Measurements from ENCODE around the gene TFEC. TPM values are rescaled to one million over a fixed set of nuclear protein-coding genes. Genes with fewer than 3 reads are reported as not detected.

The TFEC gene
- total RNA-seq, 1 experiment from 2014 or later = 0.12 TPM

DNA sequence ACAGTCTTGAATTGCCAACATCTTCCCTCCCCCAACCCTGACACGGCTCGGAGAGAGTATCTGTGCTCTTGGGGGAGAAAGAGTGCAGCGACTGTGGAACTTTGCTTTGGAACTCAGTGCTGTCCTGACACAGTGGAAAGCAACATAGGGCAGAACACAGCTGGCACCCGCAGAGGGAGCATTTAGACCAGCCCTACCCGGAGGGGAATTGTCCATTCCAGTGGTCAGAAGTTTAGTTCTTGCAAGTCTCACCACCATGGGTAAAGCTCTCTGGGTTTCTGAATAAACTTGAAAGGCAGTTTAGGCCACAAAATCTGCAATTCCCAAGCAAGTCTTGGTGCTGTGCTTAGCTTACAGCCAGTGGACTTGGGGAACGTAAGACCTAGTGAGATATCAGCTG is 34.9 kb downstream of the TFEC start:
- intact Hi-C loops (cut with micrococcal nuclease) = no loop called here
- DNase-seq (ENCODE audit: low read depth, low spot score) (no peak), ATAC-seq (no peak)
- Histone ChIP-seq H3K4me1 (ENCODE audit: control insufficient read depth in 1 of 2, insufficient read depth in 2 of 2, low read length in 2 of 2) (no peaks in the 10 kb centered on the region), H3K27ac (ENCODE audit: low read depth, low read length) (no peak overlapping the region), H2AFZ (ENCODE audit: low read depth, low read length, poor library complexity, severe bottlenecking) (no peak overlapping the region), H3K27me3 (ENCODE audit: insufficient read depth, low read length) (no peaks in the 10 kb centered on the region), H3K4me2 (ENCODE audit: low read length) (no peak overlapping the region), H4K20me1 (ENCODE audit: insufficient read depth) (no peaks in the 10 kb centered on the region), H3K9ac (ENCODE audit: low read length) (no peak overlapping the region), H3K79me2 (ENCODE audit: insufficient read depth, low read length) (no peaks in the 10 kb centered on the region), H3K9me2 (ENCODE audit: insufficient read depth) (no peaks in the 10 kb centered on the region), H3K36me3 (ENCODE audit: control insufficient read depth in 1 of 2, insufficient read depth in 2 of 2, low read length in 2 of 2) (no peaks in the 10 kb centered on the region), H3K9me3 (ENCODE audit: control insufficient read depth in 1 of 2, insufficient read depth in 1 of 2, low read depth in 1 of 2, low read length in 2 of 2) (peaks cover 0 to 3% of the 10 kb centered on the region in 2 experiments; a peak in 1 of 4 replicates), H3K4me3 (replicated peaks in 1 of 2; ENCODE audit: low read depth in 1 of 2, low read length in 2 of 2) (no peak overlapping the region)
- POLR2A ChIA-PET = no interaction called here
- RAD21 ChIA-PET (ENCODE audit: low non-redundant PET in 1 of 2, low total read pairs in 2 of 2, uncharacterized antibody in 2 of 2, unreplicated experiment in 2 of 2) = no interaction called here
- no TSS peak for BruUV-seq (replicated peaks)
- CTCF ChIA-PET = no interaction called here
- no peak for TF ChIP-seq FOSL1 (IDR thresholded peaks at IDR 0.05; ENCODE audit: low read depth)
- TF ChIP-seq CEBPB (IDR thresholded peaks at IDR 0.05; ENCODE audit: low read depth) = no peak
- TF ChIP-seq MAX (IDR thresholded peaks at IDR 0.05) = no peak
- no peak for TF ChIP-seq ELF1 (IDR thresholded peaks at IDR 0.05; ENCODE audit: borderline replicate concordance, low read depth)
- TF ChIP-seq, protein P1, sequence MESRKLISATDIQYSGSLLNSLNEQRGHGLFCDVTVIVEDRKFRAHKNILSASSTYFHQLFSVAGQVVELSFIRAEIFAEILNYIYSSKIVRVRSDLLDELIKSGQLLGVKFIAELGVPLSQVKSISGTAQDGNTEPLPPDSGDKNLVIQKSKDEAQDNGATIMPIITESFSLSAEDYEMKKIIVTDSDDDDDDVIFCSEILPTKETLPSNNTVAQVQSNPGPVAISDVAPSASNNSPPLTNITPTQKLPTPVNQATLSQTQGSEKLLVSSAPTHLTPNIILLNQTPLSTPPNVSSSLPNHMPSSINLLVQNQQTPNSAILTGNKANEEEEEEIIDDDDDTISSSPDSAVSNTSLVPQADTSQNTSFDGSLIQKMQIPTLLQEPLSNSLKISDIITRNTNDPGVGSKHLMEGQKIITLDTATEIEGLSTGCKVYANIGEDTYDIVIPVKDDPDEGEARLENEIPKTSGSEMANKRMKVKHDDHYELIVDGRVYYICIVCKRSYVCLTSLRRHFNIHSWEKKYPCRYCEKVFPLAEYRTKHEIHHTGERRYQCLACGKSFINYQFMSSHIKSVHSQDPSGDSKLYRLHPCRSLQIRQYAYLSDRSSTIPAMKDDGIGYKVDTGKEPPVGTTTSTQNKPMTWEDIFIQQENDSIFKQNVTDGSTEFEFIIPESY (IDR thresholded peaks at IDR 0.05; ENCODE audit: extremely low read depth, insufficient replicate concordance, low read length) = no peak
- TF ChIP-seq CTCF (IDR thresholded peaks at IDR 0.05 in 2 of 3, conservative IDR thresholded peaks at IDR 0.05 in 1 of 3; ENCODE audit: borderline replicate concordance in 1 of 3, insufficient read depth in 1 of 3, low read depth in 2 of 3, low read length in 2 of 3) = no peak
- no peak for TF ChIP-seq EGR1 (IDR thresholded peaks at IDR 0.05; ENCODE audit: low read depth)
- TF ChIP-seq ZNF274 (IDR thresholded peaks at IDR 0.05; ENCODE audit: low read depth, low read length) = no peak
- no peak for TF ChIP-seq TCF7L2 (IDR thresholded peaks at IDR 0.05; ENCODE audit: borderline replicate concordance, extremely low read depth, insufficient read depth, insufficient read length)

All from HCT116 (cell line).